IMR-90 (cell line): ENCODE measurements around the gene GPR17. TPM values are rescaled to one million over a fixed set of nuclear protein-coding genes. Genes with fewer than 3 reads are reported as not detected.

Experiments used
- ATAC-seq: fragments of 200-7000 bp; cut with Tn5 transposase; 2 replicates; pipeline ENCODE4 v1.9.1; 2020; ENCODE audit warnings: low read depth, mild to moderate bottlenecking, moderate library complexity
- BruUV-seq: library from RNA; stranded (reverse); fragments of 400-500 nt; replicated peaks from 2 replicates; lab custom pipeline; 2021; lab: Mats Ljungman, UMichigan
- CTCF ChIA-PET: fragments of 300-600 bp; formaldehyde crosslinking; extraction: SDS; loops from one replicate; lab custom pipeline; 2021; ENCODE audit warnings: antibody characterized with exemption; lab: Yijun Ruan, JAX
- POLR2A ChIA-PET: fragments of 300-600 bp; sonication (Branson Sonifier 250); formaldehyde crosslinking; loops from one replicate; lab custom pipeline; 2022; ENCODE audit warnings: antibody characterized with exemption; ENCODE audit not compliant: unreplicated experiment; lab: Charles Lee
- DNase-seq: peaks from one replicate; pipeline ENCODE4 v3.0.0; 2013
- H2AFZ ChIP-seq: replicated peaks from 2 replicates; pipeline ENCODE3; 2013; ENCODE audit warnings: low read length, mild to moderate bottlenecking; ENCODE audit not compliant: poor library complexity
- H2AK5ac ChIP-seq: 2 replicates; pipeline ENCODE4 v1.6.1; 2013; ENCODE audit warnings: low read depth, low read length, inconsistent platforms
- H2AK9ac ChIP-seq: replicated peaks from 2 replicates; pipeline ENCODE3; 2013; ENCODE audit warnings: mild to moderate bottlenecking, low read depth, low read length, moderate library complexity; ENCODE audit not compliant: poor library complexity
- H2BK120ac ChIP-seq: 2 replicates; pipeline ENCODE4 v1.6.1; 2013; ENCODE audit warnings: low read depth, low read length, inconsistent platforms
- H2BK15ac ChIP-seq: 3 replicates; pipeline ENCODE4 v1.6.1; 2013; ENCODE audit warnings: low read depth, low read length, inconsistent platforms
- H2BK20ac ChIP-seq: 2 replicates; pipeline ENCODE4 v1.6.1; 2013; ENCODE audit warnings: low read depth, mild to moderate bottlenecking, inconsistent platforms, low read length, moderate library complexity
- H2BK5ac ChIP-seq: 2 replicates; pipeline ENCODE4 v1.6.1; 2013; ENCODE audit warnings: mild to moderate bottlenecking, low read depth, low read length, inconsistent platforms; ENCODE audit not compliant: poor library complexity, severe bottlenecking
- H3K14ac ChIP-seq: replicated peaks from 2 replicates; pipeline ENCODE4 v1.6.1; 2013; ENCODE audit warnings: low read depth, low read length, inconsistent platforms
- H3K18ac ChIP-seq: 2 replicates; pipeline ENCODE4 v1.6.1; 2013; ENCODE audit warnings: low read depth, low read length, control low read depth
- H3K23ac ChIP-seq: 2 replicates; pipeline ENCODE4 v1.6.1; 2013; ENCODE audit warnings: low read depth, low read length, inconsistent platforms
- H3K27ac ChIP-seq: 2 replicates; pipeline ENCODE4 v1.5.1; 2013; ENCODE audit warnings: mild to moderate bottlenecking, control low read depth, low read length; ENCODE audit not compliant: insufficient read depth
- H3K27me3 ChIP-seq: 2 replicates; pipeline ENCODE4 v1.6.1; 2013; ENCODE audit warnings: low read length; ENCODE audit not compliant: control insufficient read depth, insufficient read depth
- H3K36me3 ChIP-seq: 2 replicates; pipeline ENCODE4 v1.6.1; 2013; ENCODE audit warnings: low read length, mixed read lengths; ENCODE audit not compliant: control insufficient read depth, insufficient read depth
- H3K4ac ChIP-seq: 2 replicates; pipeline ENCODE4 v1.6.1; 2013; ENCODE audit warnings: low read depth, low read length, inconsistent platforms
- H3K4me1 ChIP-seq: 2 replicates; pipeline ENCODE4 v1.6.1; 2013; ENCODE audit warnings: low read length, mixed read lengths; ENCODE audit not compliant: control insufficient read depth, insufficient read depth
- H3K4me2 ChIP-seq: 2 replicates; pipeline ENCODE4 v1.6.1; 2013; ENCODE audit warnings: low read depth, mild to moderate bottlenecking, control low read depth, low read length, moderate library complexity
- H3K4me3 ChIP-seq: 2 replicates; pipeline ENCODE4 v1.5.1; 2013; ENCODE audit warnings: low read depth, mild to moderate bottlenecking, control low read depth, low read length, moderate library complexity; ENCODE audit not compliant: insufficient read depth
- H3K56ac ChIP-seq: 2 replicates; pipeline ENCODE4 v1.6.1; 2013; ENCODE audit warnings: low read length, inconsistent platforms; ENCODE audit not compliant: insufficient read depth; ENCODE audit errors: extremely low read depth
- H3K79me1 ChIP-seq, 2 experiments: 2 replicates each; pipeline ENCODE4 v1.6.1; 2013; ENCODE audit warnings: low read length in 2 of 2, inconsistent platforms in 1 of 2, low read depth in 1 of 2
- H3K9ac ChIP-seq: 2 replicates; pipeline ENCODE4 v1.6.1; 2013; ENCODE audit warnings: low read depth, low read length, control low read depth
- H3K9me1 ChIP-seq: 2 replicates; pipeline ENCODE4 v1.6.1; 2013; ENCODE audit warnings: low read length, inconsistent platforms; ENCODE audit not compliant: insufficient read depth
- H3K9me3 ChIP-seq: 2 replicates; pipeline ENCODE4 v1.6.1; 2013; ENCODE audit warnings: low read length; ENCODE audit not compliant: control insufficient read depth, insufficient read depth
- H4K20me1 ChIP-seq: 2 replicates; pipeline ENCODE4 v1.6.1; 2013; ENCODE audit warnings: low read length, inconsistent platforms; ENCODE audit not compliant: insufficient read depth
- H4K5ac ChIP-seq: 2 replicates; pipeline ENCODE4 v1.6.1; 2013; ENCODE audit warnings: mild to moderate bottlenecking, low read depth, low read length, control low read depth
- H4K8ac ChIP-seq, 2 experiments: 2 replicates each; pipeline ENCODE4 v1.6.1; 2013; ENCODE audit warnings: low read depth in 2 of 2, low read length in 2 of 2, control low read depth in 1 of 2, inconsistent platforms in 1 of 2
- H4K91ac ChIP-seq: 2 replicates; pipeline ENCODE4 v1.6.1; 2013; ENCODE audit warnings: low read depth, low read length, inconsistent platforms; ENCODE audit not compliant: insufficient read depth
- MXI1 ChIP-seq: IDR thresholded peaks from 2 replicates; pipeline ENCODE4 v1.6.1; 2012; ENCODE audit warnings: low read depth, mild to moderate bottlenecking, low read length, moderate library complexity, borderline replicate concordance
- WGBS, 2 experiments: methylation state at CpG; one replicate each; pipeline versions ENCODE4 v1.1.5 to v1.1.7; 2013; ENCODE audit warnings: missing lambda C conversion rate in 2 of 2; ENCODE audit not compliant: insufficient read length in 1 of 2; ENCODE audit errors: extremely low coverage in 2 of 2; 5-methylcytosine and 5-hydroxymethylcytosine counted together
- dilution Hi-C: fragments of 300-500 bp; cut with HindIII; formaldehyde crosslinking; loops from one replicate; pipeline ENCODE4 v1.14.3; 2018; ENCODE audit warnings: low sequenced_read_pairs; ENCODE audit not compliant: unreplicated experiment
- in situ Hi-C: fragments of 300-500 bp; cut with MboI; formaldehyde crosslinking; loops from 3 replicates; pipeline ENCODE4 v1.14.3; 2019; ENCODE audit warnings: low sequenced_read_pairs, inconsistent platforms, mixed read lengths
- intact Hi-C: fragments of 100-400 bp; cut with micrococcal nuclease; formaldehyde crosslinking; loops from 2 replicates; pipeline ENCODE4 v1.10.0; 2022
- polyA plus RNA-seq, 3 experiments: library from polyadenylated mRNA; depleted of rRNA; stranded (reverse); fragments of >200 nt; gene quantifications; 2 replicates each; pipeline ENCODE4 v1.2.3, GENCODE V29; 2012; ENCODE audit warnings: low replicate concordance in 1 of 3
- total RNA-seq: library from RNA; depleted of rRNA; stranded (reverse); fragments of >200 nt; gene quantifications from 2 replicates; pipeline ENCODE4 v1.2.3, GENCODE V29; 2012

The GPR17 gene
- total and polyA plus RNA-seq, 2 of the 4 experiments (the other 2 are of a cell fraction): not detected

- H2AK5ac ChIP-seq: no peak overlapping the region; the same call in 1 of the 2 replicates
- H3K4me1 ChIP-seq: peaks cover 5% of the 10 kb centered on the region
- DNase-seq (no peak), ATAC-seq (no peak)
- H3K23ac ChIP-seq: no peak overlapping the region
- no peak overlapping the region for H4K5ac ChIP-seq
- BruUV-seq: no TSS peak
- no peaks in the 10 kb centered on the region for H3K79me1 ChIP-seq
- H2AFZ ChIP-seq: peak overlapping the region; percentile 21
- H2BK120ac ChIP-seq: 0 out of 2 replicates have a peak overlapping the region, but pooled peaks have one; percentile 32
- H3K18ac ChIP-seq: no peak overlapping the region
- dilution Hi-C loops (no loop called here), intact Hi-C loops (no loop called here), in situ Hi-C loops (no loop called here)
- ChIA-PET CTCF (no interaction called here), POLR2A (no interaction called here)
- no peak overlapping the region for H3K14ac ChIP-seq
- H3K4me2 ChIP-seq: no peak overlapping the region
- no peak overlapping the region for H3K56ac ChIP-seq
- no peak overlapping the region; the same call in 1 of the 2 replicates for H3K4ac ChIP-seq
- 88% methylated on average over 1 of the region's 2 CpGs; no CpG with 5 or more reads in 1 of the 2 experiments for WGBS, 2 experiments
- no peaks in the 10 kb centered on the region for H4K20me1 ChIP-seq
- no peak for TF ChIP-seq MXI1
- no peaks in the 10 kb centered on the region for H3K36me3 ChIP-seq
- H3K27ac ChIP-seq: no peak overlapping the region
- H2BK5ac ChIP-seq: no peak overlapping the region
- no peak overlapping the region for H3K4me3 ChIP-seq
- H3K9ac ChIP-seq: no peak overlapping the region
- H2AK9ac ChIP-seq: peak overlapping the region; percentile 42
- H4K8ac ChIP-seq: no peak overlapping the region
- no peaks in the 10 kb centered on the region for H3K9me3 ChIP-seq
- H2BK20ac ChIP-seq: no peak overlapping the region
- no peaks in the 10 kb centered on the region; the same call in 1 of the 2 replicates for H3K27me3 ChIP-seq
- peaks cover 6% of the 10 kb centered on the region; the same call in 1 of the 2 replicates for H3K9me1 ChIP-seq
- no peak overlapping the region for H2BK15ac ChIP-seq
- H4K91ac ChIP-seq: no peak overlapping the region
These were observed 20.4 kb upstream of the GPR17 start for GRCh38 chr2:127625572-127625951.
